ENCODE data around the gene ZCCHC14.

DNA sequence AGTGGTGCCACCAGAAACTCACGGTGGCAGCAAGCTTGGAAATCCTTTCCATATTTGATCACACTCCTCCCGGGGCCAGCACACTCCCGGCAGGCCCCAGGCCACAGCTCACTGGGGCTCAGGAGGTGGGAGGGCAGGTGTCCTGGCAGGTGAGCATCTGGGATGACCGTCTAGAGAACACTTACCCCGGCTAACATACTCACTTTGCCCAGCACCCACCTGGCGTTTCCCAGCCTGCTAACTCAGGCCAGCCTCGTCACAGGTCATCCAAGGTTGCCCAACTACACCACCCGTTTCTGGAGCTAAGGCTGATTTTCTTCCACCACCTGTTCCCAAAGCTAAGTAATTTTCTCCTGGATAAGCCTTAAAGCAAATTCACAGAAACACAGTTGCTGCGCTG, 134.1 kb downstream of the ZCCHC14 start:
- TF ChIP-seq, protein P1, sequence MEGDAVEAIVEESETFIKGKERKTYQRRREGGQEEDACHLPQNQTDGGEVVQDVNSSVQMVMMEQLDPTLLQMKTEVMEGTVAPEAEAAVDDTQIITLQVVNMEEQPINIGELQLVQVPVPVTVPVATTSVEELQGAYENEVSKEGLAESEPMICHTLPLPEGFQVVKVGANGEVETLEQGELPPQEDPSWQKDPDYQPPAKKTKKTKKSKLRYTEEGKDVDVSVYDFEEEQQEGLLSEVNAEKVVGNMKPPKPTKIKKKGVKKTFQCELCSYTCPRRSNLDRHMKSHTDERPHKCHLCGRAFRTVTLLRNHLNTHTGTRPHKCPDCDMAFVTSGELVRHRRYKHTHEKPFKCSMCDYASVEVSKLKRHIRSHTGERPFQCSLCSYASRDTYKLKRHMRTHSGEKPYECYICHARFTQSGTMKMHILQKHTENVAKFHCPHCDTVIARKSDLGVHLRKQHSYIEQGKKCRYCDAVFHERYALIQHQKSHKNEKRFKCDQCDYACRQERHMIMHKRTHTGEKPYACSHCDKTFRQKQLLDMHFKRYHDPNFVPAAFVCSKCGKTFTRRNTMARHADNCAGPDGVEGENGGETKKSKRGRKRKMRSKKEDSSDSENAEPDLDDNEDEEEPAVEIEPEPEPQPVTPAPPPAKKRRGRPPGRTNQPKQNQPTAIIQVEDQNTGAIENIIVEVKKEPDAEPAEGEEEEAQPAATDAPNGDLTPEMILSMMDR (IDR thresholded peaks at IDR 0.05; ENCODE audit: insufficient read depth, low read length) = no peak
- TF ChIP-seq POLR2AphosphoS5 (IDR thresholded peaks at IDR 0.05; ENCODE audit: low read depth) = no peak
- TF ChIP-seq, protein P2, sequence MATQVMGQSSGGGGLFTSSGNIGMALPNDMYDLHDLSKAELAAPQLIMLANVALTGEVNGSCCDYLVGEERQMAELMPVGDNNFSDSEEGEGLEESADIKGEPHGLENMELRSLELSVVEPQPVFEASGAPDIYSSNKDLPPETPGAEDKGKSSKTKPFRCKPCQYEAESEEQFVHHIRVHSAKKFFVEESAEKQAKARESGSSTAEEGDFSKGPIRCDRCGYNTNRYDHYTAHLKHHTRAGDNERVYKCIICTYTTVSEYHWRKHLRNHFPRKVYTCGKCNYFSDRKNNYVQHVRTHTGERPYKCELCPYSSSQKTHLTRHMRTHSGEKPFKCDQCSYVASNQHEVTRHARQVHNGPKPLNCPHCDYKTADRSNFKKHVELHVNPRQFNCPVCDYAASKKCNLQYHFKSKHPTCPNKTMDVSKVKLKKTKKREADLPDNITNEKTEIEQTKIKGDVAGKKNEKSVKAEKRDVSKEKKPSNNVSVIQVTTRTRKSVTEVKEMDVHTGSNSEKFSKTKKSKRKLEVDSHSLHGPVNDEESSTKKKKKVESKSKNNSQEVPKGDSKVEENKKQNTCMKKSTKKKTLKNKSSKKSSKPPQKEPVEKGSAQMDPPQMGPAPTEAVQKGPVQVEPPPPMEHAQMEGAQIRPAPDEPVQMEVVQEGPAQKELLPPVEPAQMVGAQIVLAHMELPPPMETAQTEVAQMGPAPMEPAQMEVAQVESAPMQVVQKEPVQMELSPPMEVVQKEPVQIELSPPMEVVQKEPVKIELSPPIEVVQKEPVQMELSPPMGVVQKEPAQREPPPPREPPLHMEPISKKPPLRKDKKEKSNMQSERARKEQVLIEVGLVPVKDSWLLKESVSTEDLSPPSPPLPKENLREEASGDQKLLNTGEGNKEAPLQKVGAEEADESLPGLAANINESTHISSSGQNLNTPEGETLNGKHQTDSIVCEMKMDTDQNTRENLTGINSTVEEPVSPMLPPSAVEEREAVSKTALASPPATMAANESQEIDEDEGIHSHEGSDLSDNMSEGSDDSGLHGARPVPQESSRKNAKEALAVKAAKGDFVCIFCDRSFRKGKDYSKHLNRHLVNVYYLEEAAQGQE (IDR thresholded peaks at IDR 0.05; ENCODE audit: insufficient replicate concordance, low read depth) = no peak
- no peak for TF ChIP-seq SPI1 (IDR thresholded peaks at IDR 0.05; ENCODE audit: borderline replicate concordance, low read depth)
